ENCODE results near the gene ZNF470.

DNA sequence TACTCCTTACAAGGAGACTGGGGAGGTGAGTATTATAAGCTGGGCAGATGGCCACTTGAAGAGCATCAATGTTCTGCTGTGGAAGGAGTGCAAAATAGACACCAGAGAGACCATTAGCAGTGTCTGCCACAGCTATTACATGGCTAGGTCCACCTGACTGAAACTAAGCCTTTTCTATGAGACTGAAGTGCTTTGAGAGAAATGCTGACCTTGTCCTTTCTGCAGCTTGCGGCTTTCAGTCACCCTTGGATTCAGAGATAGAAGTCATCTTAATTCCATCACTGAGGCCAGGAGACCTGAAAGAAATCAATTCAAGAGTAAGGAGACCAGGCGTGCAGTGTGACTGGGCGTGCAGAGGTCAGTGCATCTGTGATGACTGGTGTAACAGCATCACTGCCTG is 29.8 kb upstream of the ZNF470 start:
- TF ChIP-seq MXI1 (conservative IDR thresholded peaks at IDR 0.05; ENCODE audit: poor library complexity, severe bottlenecking): no peak
- TF ChIP-seq, protein P1, sequence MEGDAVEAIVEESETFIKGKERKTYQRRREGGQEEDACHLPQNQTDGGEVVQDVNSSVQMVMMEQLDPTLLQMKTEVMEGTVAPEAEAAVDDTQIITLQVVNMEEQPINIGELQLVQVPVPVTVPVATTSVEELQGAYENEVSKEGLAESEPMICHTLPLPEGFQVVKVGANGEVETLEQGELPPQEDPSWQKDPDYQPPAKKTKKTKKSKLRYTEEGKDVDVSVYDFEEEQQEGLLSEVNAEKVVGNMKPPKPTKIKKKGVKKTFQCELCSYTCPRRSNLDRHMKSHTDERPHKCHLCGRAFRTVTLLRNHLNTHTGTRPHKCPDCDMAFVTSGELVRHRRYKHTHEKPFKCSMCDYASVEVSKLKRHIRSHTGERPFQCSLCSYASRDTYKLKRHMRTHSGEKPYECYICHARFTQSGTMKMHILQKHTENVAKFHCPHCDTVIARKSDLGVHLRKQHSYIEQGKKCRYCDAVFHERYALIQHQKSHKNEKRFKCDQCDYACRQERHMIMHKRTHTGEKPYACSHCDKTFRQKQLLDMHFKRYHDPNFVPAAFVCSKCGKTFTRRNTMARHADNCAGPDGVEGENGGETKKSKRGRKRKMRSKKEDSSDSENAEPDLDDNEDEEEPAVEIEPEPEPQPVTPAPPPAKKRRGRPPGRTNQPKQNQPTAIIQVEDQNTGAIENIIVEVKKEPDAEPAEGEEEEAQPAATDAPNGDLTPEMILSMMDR (IDR thresholded peaks at IDR 0.05; ENCODE audit: poor library complexity, severe bottlenecking): no peak
- TF ChIP-seq, protein P2, sequence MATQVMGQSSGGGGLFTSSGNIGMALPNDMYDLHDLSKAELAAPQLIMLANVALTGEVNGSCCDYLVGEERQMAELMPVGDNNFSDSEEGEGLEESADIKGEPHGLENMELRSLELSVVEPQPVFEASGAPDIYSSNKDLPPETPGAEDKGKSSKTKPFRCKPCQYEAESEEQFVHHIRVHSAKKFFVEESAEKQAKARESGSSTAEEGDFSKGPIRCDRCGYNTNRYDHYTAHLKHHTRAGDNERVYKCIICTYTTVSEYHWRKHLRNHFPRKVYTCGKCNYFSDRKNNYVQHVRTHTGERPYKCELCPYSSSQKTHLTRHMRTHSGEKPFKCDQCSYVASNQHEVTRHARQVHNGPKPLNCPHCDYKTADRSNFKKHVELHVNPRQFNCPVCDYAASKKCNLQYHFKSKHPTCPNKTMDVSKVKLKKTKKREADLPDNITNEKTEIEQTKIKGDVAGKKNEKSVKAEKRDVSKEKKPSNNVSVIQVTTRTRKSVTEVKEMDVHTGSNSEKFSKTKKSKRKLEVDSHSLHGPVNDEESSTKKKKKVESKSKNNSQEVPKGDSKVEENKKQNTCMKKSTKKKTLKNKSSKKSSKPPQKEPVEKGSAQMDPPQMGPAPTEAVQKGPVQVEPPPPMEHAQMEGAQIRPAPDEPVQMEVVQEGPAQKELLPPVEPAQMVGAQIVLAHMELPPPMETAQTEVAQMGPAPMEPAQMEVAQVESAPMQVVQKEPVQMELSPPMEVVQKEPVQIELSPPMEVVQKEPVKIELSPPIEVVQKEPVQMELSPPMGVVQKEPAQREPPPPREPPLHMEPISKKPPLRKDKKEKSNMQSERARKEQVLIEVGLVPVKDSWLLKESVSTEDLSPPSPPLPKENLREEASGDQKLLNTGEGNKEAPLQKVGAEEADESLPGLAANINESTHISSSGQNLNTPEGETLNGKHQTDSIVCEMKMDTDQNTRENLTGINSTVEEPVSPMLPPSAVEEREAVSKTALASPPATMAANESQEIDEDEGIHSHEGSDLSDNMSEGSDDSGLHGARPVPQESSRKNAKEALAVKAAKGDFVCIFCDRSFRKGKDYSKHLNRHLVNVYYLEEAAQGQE (IDR thresholded peaks at IDR 0.05; ENCODE audit: borderline replicate concordance): no peak
- TF ChIP-seq EP300 (conservative IDR thresholded peaks at IDR 0.05; ENCODE audit: poor library complexity, severe bottlenecking): no peak
